ENCODE data around the gene INAFM2.

The INAFM2 gene

GRCh38 chr15:40323239-40323952 lies at the start of gene INAFM2:
TSS of gene INAFM2 (plus strand) at chr15:40323692. CDS start at chr15:40324056, 364 bp downstream.
- DNase-seq, result peak; percentile 92

DNA sequence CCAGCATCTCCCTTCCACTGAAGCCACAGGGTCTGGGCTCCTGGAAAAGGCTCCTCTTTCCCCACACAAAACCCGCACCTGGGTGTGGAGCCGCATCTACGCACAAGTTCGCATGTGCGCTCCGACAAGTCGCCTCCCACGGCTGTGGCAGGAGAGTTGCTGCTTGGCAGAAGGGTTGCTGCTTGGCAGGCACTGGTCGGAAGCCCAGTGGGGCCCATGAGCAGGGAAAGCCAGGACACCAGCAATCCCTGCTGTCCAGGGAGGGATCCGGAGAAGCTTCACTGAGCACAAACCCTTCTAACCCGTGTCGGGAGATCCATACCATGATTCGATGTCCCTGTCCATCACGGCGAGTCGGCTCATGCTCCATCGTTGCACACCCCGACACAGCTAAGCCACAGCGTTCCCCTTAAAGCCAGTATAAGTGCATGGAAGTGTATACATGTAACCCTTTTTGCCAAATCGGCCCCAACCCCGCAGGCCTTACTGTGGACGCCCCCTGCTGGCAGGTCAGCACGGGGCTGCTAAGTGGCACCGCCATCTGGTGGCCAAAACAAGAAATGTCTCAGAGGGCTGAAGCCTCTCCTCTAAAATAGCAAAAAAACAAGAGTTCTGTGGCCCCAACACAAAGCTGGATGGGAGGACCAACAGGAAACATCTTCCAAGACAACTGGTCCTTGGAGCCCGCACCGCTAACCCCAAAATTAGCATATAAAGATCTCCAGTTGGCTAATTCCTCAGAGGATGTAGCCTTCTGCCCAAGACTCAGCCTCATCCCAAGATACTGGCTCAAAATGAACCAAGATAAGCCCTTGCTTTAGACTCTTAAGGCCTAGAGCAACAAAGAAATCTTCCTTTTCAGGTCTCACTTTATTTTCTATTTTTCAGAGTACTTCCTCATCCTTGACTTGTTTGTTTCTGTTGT lies 48.9 kb upstream of the INAFM2 start:
- DNase-seq, result peak; percentile 89

DNA sequence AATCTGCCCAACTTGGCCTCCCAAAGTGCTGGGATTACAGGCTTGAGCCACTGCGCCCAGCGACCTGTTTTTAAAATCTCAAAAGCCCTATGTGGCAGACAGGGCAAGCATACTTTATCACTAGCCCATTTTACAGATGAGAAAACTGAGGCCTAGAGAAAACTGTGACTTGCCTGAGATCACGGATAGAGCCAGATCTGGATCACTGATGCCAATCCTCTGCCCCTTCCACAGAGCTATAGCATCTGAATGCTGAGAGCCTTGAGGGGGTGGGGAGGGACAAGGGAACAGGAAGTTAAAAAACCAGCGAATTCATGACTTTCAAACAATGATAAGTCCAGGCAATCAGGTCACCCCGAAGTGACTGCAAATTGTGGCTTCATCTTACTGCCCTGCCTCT lies 48.0 kb upstream of the INAFM2 start:
- no peak for DNase-seq

DNA sequence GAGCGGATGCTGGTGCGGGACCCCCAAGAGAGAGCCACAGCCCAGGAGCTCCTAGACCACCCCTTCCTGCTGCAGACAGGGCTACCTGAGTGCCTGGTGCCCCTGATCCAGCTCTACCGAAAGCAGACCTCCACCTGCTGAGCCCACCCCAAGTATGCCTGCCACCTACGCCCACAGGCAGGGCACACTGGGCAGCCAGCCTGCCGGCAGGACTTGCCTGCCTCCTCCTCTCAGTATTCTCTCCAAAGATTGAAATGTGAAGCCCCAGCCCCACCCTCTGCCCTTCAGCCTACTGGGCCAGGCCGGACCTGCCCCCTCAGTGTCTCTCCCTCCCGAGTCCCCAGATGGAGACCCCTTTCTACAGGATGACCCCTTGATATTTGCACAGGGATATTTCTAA lies 47.5 kb upstream of the INAFM2 start:
- DNase-seq, result no peak

DNA sequence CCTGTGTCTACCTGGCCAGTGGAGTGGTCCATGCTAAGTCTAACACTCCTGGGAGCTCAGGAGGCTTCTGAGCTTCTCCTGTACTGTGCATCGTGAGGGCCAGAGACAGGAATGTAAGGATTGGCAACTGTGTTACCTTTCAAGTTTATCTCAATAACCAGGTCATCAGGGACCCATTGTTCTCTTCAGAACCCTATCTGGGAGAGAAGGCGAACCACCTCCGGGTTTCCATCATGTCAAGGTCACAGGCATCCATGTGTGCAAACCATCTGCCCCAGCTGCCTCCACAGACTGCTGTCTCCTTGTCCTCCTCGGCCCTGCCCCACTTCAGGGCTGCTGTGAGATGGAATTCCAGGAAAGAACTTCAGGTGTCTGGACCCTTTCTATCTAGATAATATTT lies 46.6 kb upstream of the INAFM2 start:
- DNase-seq, result no peak

DNA sequence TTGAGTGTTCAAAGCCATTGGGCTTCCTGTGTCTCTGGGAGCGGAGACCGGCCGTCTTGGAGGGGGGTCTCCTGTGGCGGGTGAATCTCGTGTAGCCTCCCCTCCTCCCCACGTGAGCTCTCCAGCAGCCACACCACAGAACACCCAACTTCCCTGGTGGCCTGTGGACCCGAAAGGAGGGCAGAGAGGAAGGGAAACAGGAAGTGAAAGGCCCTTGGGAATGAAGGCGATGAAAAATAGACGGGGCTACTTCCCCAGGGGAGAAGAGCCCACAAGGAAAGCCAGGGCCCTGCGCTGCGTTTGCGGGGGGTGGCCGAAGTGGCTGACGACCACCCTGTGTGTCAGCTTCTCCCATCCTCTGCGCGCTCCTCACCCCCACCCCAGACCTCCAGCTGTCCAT lies 46.0 kb upstream of the INAFM2 start:
- no peak for DNase-seq

DNA sequence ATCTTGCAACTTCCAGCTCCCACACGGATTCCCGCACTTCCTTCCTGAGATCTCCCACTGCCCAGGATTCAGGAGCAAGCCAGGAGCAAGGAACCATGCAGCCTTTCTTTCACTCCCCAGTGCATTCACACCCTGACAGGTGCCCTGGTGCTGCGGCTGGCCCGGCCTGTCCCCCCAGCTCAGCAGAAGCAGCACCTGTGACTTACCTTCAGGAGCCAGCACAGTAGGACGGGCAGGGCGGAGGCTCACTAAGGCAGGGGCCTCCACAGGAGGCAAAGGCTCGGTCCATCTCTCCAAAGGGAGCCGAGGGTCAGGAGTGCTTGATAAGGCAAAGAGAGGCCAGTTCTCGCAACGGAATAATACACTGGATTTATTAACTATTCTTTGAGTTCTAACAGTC lies 45.5 kb upstream of the INAFM2 start:
- no peak for DNase-seq

DNA sequence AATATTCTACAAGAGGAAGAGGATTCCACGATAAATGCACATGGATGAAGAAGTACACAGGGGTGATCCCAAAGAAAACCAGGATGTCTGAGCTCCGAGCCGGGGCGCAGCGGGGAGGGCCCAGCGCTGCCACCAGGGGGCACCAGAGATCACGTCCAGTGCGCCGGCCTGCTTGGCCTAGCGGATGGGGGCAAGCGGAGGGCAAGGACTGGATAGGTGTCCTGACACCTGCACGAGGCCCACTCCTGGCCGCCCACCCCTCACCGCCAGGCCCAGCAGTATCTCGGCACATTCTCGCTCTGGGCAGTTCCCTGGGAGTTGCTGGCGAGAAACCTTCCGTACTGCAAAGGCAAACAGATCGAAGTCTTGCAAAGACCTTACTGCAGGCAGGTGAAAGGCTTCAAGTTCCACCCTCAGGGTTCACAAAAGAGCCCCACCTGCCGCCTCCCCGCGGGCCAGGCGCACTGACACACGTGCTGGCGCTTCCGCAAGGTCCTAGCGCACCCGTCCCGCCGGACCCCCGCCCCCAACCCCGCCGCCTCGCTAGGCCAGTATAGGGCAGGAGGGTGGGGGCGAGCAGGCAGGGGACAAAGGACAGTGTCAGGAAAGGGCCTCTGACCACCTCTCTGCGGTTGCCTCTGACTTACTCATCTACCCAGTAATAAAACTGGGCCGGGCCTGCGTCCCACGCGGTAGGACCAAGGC lies 43.9 kb upstream of the INAFM2 start:
- DNase-seq, result peak; percentile 67

GRCh38 chr15:40280260-40281056 lies 43.0 kb upstream of the INAFM2 start:
- DNase-seq, result no peak

DNA sequence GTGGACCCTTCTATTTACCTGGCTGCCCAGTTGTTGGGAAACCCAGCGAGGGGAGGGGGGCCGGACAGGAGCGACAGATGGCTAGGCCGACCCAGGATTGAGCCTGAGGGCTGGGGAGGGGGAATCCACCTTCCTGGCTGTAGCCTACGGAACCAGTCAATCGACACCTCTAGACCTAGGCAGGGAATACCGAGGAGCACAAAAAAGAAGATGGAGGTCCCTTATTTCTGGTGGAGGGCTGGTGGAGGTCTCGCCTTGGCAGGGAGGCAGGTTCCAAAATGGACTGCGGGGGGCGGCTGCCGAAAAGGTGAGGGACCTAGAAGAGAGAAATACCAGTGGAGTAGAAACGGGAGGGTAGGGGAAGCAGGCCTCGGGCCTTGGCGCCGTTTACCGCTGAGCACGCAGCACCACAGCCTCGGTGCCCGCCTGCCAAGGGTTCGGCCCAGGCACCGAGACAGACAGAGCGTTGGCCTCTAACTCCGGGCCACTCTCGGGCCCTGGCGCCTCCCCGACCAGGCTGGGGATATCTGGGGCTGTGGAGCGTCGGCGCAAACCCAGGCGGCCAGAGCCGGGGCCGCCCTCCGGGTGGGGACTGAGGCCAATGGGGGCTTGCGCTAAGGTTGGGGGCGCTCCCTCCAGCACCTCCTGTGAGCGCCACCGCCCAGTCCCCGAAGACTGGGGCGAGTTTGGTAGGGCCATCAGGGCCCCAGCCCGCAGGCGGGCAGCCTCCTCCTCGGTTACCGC lies 42.3 kb upstream of the INAFM2 start:
- DNase-seq, result no peak

GRCh38 chr15:40281801-40282146 lies 41.7 kb upstream of the INAFM2 start:
- DNase-seq, result no peak

GRCh38 chr15:40282147-40282868 lies 41.2 kb upstream of the INAFM2 start:
- peak; percentile 56 for DNase-seq

DNA sequence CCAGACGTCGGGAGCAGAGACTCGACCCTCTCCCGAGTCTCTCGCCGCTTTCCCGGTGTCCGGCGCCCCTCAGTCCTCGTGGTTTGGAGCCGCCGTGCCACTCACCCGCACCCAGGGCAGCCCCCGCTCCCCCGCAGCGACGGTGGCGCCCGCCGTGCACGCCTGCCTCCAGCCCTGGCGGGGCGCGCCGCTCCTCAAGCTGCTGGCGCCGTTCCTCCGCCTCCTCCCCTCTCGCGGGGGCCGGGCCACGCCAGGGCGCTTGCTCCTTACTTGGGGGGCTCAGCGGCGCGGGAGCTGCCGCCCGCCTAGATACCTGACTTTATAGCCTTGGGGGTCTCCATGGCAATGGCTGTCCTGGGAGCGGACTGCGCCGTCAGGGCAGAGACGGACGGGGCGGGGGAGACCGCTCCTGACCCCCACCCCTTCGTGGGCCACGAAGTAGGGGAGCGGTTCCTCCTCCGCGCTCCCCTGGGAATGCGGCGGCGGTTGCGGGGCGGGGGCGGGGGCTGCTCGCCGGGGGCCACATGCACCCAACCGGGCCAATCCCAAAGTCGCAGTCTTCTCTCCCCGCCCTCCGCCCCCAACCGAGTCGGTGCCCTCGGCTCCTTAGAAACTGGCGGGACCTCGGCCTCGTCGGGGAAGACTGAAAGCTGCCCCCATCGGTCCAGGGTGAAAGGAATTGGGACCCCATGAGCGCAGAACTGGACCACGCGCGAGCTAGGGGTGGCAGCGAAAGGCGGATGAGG lies 40.5 kb upstream of the INAFM2 start, which contains the start of gene ANKRD63:
Gene ANKRD63 (minus strand): TSS at position 196 of the 746 bp plus-strand sequence. CDS start 478 bp downstream, outside the sequence.
- peak; percentile 29 for DNase-seq

- no peak for DNase-seq
Observed at GRCh38 chr15:40283615-40284300, 39.7 kb upstream of the INAFM2 start.

GRCh38 chr15:40285151-40285550 lies 38.3 kb upstream of the INAFM2 start:
- DNase-seq, result no peak

DNA sequence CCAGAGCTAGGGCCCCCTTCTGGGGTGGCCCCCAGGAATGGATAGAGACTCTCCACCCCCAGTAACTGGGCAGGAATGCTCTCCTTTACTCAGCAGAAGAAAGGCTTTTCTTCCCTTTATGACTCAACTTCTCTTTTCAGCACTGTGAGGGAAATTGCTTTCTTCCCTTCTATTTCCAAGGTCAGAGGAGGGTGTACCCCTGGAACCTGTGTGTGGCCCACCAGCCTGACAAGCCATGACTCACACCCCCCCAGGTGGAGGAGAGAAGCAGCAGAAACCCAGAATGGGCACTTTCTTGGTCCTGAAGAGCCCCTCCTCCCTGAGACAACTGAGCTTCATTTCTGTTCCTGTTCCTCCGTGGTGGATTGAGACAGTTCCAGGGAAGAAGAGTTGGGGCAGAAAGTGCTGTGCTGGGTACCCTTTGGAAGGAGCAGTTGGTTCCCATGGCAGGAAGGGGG lies 37.9 kb upstream of the INAFM2 start:
- DNase-seq, result no peak

DNA sequence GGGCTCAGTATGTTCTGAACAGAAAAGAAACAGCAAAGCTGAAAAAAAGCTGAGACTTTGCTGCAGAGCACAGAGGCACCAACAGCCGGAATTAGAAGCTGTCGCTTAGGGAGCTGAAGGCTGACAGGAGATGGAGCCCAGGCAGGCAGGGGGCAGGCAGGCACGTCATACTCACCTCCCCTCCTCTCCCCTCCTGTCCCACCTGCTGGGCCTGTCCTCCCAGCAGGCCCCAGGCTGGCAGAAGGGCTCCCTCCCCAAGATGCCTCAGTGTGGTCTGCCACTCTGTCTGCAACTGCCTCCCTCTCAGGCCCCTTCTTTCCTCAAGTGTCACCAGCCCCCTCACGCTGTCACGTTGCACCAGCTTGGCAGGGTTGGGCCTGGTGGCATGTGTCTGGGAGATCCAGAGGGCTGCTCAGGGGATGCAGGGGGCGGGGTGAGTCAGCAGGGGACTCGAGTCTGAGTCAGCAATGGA lies 37.4 kb upstream of the INAFM2 start:
- no peak for DNase-seq

DNA sequence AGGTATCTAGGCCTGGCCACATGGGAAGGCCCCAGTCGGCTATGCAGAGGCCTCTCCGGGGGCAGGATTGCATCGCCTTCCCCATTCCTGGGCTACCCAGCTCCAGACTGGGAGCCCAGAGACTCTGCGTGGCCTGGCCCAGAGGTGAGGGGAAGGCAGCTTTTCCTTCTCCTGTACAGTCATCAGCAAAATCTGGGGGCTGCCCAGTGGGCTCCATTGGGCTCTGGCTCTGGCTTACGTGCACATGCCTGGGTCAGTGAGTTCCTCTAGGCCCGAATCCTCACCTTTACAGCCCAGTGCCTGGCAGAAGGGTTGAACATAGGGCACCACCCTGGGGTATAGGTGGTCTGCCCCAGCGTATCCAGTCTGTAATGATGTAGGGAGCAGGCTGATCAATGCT lies 36.7 kb upstream of the INAFM2 start:
- no peak for DNase-seq

DNA sequence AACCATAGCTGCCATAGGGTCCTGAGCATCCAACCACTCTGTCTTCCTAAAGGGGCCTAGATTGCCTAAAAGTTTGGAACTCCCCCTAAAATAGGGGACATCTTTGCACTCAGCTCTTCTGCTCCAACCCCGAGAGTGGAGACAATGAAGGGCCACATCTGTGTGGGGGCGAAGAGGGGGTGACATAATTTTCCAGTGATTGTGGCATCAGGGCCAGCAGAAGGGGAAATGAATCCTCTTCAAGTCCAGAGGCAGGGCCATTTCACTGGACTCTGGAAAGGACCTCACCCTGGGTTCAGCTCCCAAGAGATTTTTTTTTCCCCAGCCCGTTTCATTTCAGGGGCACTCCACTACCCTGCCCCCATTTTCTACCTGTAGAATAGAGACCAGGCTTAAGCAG lies 36.0 kb upstream of the INAFM2 start:
- no peak for DNase-seq

DNA sequence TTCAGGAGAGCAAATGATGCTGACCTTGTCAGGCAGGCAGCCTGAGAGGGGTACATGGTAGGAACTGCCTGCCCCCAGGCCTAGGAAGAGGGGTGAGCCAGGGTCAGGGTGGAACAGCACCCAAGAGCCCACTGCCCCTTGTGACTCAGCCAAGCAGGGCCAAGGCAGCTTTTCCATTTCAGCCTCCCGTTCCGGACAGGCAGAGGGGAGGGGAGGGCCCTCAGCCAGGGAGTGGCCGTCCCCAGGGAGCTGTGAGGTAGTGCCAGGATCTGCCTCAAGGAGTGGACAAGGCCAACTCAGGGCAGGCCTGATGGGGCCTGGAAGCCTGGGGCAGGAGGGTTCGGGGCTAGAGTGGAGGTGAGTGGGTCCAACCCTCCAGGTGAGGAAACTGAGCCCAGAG lies 35.5 kb upstream of the INAFM2 start:
- no peak for DNase-seq
